ENCODE data around the gene ROBO1.

GRCh38 chr3:78701537-78701936 lies 1066.3 kb downstream of the ROBO1 start:
- TF ChIP-seq, protein P1, sequence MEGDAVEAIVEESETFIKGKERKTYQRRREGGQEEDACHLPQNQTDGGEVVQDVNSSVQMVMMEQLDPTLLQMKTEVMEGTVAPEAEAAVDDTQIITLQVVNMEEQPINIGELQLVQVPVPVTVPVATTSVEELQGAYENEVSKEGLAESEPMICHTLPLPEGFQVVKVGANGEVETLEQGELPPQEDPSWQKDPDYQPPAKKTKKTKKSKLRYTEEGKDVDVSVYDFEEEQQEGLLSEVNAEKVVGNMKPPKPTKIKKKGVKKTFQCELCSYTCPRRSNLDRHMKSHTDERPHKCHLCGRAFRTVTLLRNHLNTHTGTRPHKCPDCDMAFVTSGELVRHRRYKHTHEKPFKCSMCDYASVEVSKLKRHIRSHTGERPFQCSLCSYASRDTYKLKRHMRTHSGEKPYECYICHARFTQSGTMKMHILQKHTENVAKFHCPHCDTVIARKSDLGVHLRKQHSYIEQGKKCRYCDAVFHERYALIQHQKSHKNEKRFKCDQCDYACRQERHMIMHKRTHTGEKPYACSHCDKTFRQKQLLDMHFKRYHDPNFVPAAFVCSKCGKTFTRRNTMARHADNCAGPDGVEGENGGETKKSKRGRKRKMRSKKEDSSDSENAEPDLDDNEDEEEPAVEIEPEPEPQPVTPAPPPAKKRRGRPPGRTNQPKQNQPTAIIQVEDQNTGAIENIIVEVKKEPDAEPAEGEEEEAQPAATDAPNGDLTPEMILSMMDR (conservative IDR thresholded peaks at IDR 0.05; ENCODE audit: low read depth, low read length): no peak
- TF ChIP-seq EZH2 (IDR thresholded peaks at IDR 0.05; ENCODE audit: borderline replicate concordance, low read depth, low read length, poor library complexity, severe bottlenecking): no peak

Data from A673 (cell line).